Measurements from ENCODE around the gene NAV1. TPM values are rescaled to one million over a fixed set of nuclear protein-coding genes. Genes with fewer than 3 reads are reported as not detected.

The NAV1 gene
- total RNA-seq, 2 donors from 2014 or later, result 16.3 to 32.1 TPM

GRCh38 chr1:201537467-201537866 lies 1.5 kb upstream of the NAV1 start:
- TF ChIP-seq CTCF (IDR thresholded peaks at IDR 0.05), result no peak
- Histone ChIP-seq H3K4me1 (peaks cover 0 to 70% of the 10 kb centered on the region in 2 donors), H3K36me3 (no peaks in the 10 kb centered on the region), H3K27me3 (no peaks in the 10 kb centered on the region), H3K4me3 (no peak overlapping the region), H3K27ac (peak overlapping the region in 1 of 2 donors; percentile 76), H3K9me3 (no peaks in the 10 kb centered on the region)
- DNase-seq (ENCODE audit: low spot score), result no peak

- Histone ChIP-seq H3K36me3 (no peaks in the 10 kb centered on the region), H3K4me3 (peak overlapping the region; percentile 58 to 68), H3K4me1 (peaks cover 0 to 75% of the 10 kb centered on the region in 2 donors), H3K27ac (peak overlapping the region; percentile 74 to 86), H3K27me3 (no peaks in the 10 kb centered on the region), H3K9me3 (no peaks in the 10 kb centered on the region)
- DNase-seq (ENCODE audit: low spot score), result no peak
- TF ChIP-seq CTCF (IDR thresholded peaks at IDR 0.05), result no peak
Observed at GRCh38 chr1:201537891-201538611, 876 bp upstream of the NAV1 start.

- no peaks in the 10 kb centered on the region for H3K36me3 ChIP-seq
- H3K27me3 ChIP-seq, result no peaks in the 10 kb centered on the region
- TF ChIP-seq CTCF (IDR thresholded peaks at IDR 0.05), result no peak
- DNase-seq (ENCODE audit: low spot score), result peak; percentile 81
- H3K4me1 ChIP-seq, result peaks cover 0 to 74% of the 10 kb centered on the region in 2 donors
- H3K27ac ChIP-seq, result peak overlapping the region; percentile 74 to 86
- H3K9me3 ChIP-seq, result no peaks in the 10 kb centered on the region
- H3K4me3 ChIP-seq, result peak overlapping the region; percentile 58 to 68
Observed at GRCh38 chr1:201539561-201540431, 869 bp downstream of the NAV1 start.

- no peak for TF ChIP-seq CTCF (IDR thresholded peaks at IDR 0.05)
- H3K27me3 ChIP-seq, result no peaks in the 10 kb centered on the region
- peak overlapping the region in 1 of 2 donors; percentile 68 for H3K4me3 ChIP-seq
- no peaks in the 10 kb centered on the region for H3K9me3 ChIP-seq
- peaks cover 0 to 62% of the 10 kb centered on the region in 2 donors for H3K4me1 ChIP-seq
- no peak for DNase-seq (ENCODE audit: low spot score)
- H3K36me3 ChIP-seq, result no peaks in the 10 kb centered on the region
- H3K27ac ChIP-seq, result peak overlapping the region; percentile 74 to 86
Observed at GRCh38 chr1:201540846-201541735, 2.2 kb downstream of the NAV1 start.

GRCh38 chr1:201542309-201543035 lies 3.5 kb downstream of the NAV1 start:
- H3K4me1 ChIP-seq, result peaks cover 0 to 48% of the 10 kb centered on the region in 2 donors
- H3K9me3 ChIP-seq, result no peaks in the 10 kb centered on the region

More at GRCh38 chr1:201542309-201543035, 3.5 kb downstream of the NAV1 start:
- no peak overlapping the region for H3K4me3 ChIP-seq
- no peaks in the 10 kb centered on the region for H3K27me3 ChIP-seq
- H3K27ac ChIP-seq, result peak overlapping the region; percentile 70 to 74
- no peak for TF ChIP-seq CTCF (IDR thresholded peaks at IDR 0.05)
- H3K36me3 ChIP-seq, result no peaks in the 10 kb centered on the region
- DNase-seq (ENCODE audit: low spot score), result no peak

Data from right atrium auricular region (tissue), 2 donors.